NCI-H2196 treated with DMSO at 0.1 percent for 48 hours (cell line): ENCODE measurements around the gene PPP1R12C.
"Not testable (repeated sequence)": the region's sequence is repeated elsewhere in the genome, so short reads cannot be mapped to it uniquely, and the experiment has no call there.

ENCODE experiments used
- DNase-seq: peaks from one replicate; lab custom pipeline; 2025; ENCODE audit not compliant: unreplicated experiment; lab: John Stamatoyannopoulos, UW

Gene PPP1R12C

GRCh38 chr19:55076321-55076720 lies 41.1 kb downstream of the PPP1R12C start:
- DNase-seq = no peak

DNA sequence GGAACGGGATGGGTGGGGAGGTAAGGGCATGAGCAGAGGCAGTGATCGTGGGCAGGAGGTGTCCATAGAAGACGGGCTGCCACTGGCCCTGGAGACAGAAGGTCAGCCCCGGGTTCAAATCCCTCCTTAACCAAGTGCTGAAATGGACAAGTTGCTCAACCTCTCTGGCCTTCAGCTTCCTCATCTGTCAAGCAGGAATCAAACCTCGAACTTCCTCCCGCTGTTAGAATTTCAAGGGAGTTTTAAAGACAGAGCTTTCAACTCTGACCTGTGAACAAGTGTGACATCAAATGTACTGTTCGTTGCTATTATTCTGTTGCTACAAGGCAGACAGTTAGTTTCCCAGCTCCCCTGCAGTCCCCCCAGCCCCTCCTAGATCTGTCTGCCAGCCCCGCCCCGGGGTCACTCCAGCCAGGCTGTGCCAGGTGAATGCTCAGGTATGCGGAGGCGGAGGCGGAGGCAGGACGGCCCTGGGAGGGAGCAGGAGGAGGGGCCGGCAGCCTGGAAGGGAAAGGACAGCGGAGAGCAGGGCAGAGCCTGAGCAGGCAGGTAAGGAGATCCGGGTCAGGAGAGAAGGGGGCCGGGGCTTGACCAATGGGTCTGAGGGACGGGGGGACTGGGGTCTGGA lies 42.0 kb downstream of the PPP1R12C start, which contains the start of gene EPS8L1:
EPS8L1 (plus strand) TSS at position 499 of the 628 bp plus-strand sequence. CDS start 576 bp downstream, outside the sequence.
- DNase-seq = no peak

DNA sequence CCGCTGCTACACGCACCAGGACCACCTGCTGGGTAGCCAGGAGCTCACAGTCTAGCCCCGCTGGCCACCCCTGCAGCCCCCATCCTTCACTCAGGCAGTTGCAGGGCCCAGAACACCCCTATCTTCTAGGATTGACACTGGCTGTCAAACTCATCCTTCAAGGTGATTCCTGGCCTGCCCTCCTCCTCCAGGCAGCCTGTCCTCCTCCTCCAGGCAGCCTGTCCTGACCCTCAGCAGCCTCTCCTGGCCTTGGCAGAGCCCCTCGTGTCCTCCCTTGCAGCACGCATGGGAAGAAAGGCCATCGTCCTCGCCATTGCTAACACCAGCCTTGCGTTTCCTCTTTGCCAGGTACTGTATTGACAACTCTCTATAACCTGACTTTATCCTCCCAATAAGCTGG lies 45.5 kb downstream of the PPP1R12C start:
- DNase-seq = no peak

DNA sequence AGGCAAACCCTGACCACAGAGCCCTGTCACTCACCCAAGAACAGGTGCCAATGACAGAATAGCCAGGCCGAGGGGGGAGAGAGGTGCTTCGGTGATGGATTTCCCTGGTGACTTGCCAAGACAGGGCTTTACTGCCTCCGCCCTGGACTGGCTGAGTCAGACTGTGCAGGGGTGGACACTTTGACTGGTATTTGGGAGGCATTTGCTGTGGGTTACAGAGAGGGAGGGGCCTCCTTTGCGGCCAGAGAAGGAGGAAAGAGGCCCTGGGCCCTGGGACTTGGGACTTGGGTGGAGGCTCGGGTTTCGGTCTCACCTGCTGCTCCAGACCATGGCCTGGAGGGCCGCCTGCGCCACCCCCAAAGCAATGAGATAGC lies 46.3 kb downstream of the PPP1R12C start:
- peak; percentile 70 for DNase-seq

- DNase-seq = no peak
Measured at GRCh38 chr19:55070466-55071128, 46.8 kb downstream of the PPP1R12C start.

- no peak for DNase-seq
Measured at GRCh38 chr19:55069865-55070197, 47.6 kb downstream of the PPP1R12C start.

GRCh38 chr19:55068950-55069864 lies 48.2 kb downstream of the PPP1R12C start:
- DNase-seq = peak; percentile 42

- no peak for DNase-seq
Measured at GRCh38 chr19:55067869-55068268, 49.6 kb downstream of the PPP1R12C start.

DNA sequence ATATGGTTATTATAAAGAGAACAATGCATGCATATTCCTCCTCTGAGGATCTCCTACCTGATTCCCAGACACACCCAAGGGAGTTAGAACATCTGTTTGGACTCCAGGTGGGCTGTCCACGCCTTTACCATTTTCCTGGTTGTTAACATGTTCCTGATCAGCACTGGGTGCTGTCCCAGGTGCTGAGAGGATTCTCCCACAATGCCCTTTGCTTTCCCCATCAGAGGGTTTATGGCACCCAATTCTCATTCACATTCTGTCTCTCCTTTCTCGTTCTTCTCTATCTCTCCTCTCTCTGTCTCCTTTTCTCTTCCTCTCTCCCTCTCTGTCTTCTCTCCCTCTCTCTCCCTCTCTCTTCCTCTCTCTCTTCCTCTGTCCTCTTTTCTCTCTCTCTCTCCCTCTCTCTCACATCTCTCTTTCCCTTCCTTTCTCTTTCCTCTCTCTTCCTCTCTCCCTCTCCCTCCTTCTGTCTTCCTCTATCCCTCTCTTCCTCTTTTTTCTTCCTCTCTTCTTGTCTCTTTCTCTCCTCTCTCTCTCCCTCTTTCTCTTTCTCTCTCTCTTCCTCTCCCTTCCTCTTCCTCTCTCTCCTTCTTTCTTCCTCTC lies 51.2 kb downstream of the PPP1R12C start:
- no peak for DNase-seq

DNA sequence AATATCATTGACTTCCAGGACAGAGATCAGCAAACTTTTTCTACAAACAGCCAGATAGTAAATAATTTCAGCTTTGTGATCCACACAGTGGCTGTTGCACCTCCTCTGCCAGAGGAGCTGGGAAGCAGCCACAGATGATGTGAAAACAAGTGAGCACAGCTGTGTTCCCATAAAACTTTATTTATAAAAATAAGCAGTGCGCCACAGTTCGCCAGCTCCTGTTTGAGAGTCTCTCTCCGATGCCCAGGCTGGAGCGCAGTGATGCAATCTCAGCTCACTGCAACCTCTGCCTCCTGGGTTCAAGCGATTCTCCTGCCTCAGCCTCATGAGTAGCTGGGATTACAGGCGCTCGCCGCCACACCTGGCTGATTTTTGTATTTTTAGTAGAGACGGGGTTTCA lies 51.9 kb downstream of the PPP1R12C start:
- DNase-seq = not testable (repeated sequence)

DNA sequence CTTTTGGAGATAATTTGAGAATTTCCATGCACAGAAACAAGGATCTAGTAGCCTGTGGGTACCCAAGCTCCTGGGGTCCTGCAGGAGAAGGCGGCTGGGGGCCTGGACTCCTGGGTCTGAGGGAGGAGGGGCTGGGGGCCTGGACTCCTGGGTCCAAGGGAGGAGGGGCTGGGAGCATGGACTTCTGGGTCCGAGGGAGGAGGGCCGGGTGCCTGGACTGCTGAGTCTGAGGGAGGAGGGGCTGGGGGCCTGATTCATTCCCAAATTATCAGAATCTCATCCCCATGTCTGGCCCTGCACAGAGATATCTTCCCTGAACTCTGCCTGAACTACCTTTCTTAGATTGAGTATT lies 54.0 kb downstream of the PPP1R12C start:
- DNase-seq = no peak

- peak; percentile 90 for DNase-seq
Measured at GRCh38 chr19:55062735-55063491, 54.5 kb downstream of the PPP1R12C start, which contains the start of gene RDH13. Gene RDH13 (minus strand): TSS chr19:55063148. CDS start chr19:55063032, 116 bp downstream.

GRCh38 chr19:55060287-55060686 lies 57.1 kb downstream of the PPP1R12C start:
- not testable (repeated sequence) for DNase-seq

GRCh38 chr19:55058781-55059610 lies 58.4 kb downstream of the PPP1R12C start:
- DNase-seq = no peak

- DNase-seq = no peak
Measured at GRCh38 chr19:55056827-55057226, 60.6 kb downstream of the PPP1R12C start.

- DNase-seq = no peak
Measured at GRCh38 chr19:55053735-55054134, 63.7 kb downstream of the PPP1R12C start.

DNA sequence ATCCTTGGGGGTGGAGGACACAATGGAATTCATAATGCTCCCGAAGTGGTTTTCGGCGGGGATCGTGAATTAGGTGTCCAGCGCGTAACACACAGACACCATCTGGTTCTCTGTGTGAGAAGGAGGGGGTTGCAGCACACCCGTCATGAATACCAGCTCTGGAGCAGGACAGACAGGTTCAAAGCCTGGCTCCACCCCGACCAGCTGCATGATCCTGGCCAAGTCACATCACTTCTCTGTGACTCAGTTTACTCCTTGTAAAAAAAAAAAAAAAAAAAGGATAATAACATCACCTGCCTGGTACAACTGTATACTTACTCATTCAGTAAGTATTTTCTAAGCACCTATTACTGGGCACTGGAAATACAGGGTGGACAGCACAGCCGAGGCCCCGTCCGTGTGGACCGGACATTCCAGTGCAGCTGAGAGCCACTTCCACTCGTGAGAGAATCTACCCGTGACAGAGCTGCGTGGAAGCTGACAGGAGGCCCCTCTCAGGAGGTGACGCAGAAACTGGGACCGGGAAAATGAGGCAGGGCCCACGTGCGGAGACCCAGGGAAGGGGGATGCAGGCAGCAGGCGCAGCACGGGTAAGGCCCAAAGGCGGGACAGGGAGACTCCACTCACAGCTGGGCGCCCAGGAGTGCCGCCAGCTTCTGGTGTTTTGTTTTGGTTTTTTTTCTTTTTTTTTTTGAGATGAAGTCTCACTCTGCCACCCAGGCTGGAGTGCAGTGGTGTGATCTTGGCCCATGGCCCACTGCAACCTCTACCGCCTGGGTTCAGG lies 66.5 kb downstream of the PPP1R12C start:
- no peak for DNase-seq

- no peak for DNase-seq
Measured at GRCh38 chr19:55048446-55048845, 69.0 kb downstream of the PPP1R12C start.

- DNase-seq = no peak
Measured at GRCh38 chr19:55047951-55048350, 69.5 kb downstream of the PPP1R12C start.
